GM12878 (cell line): ENCODE measurements around the gene SPATS2L. TPM values are rescaled to one million over a fixed set of nuclear protein-coding genes. Genes with fewer than 3 reads are reported as not detected.

Experiments used
- ATAC-seq: fragments of 200-7000 bp; cut with Tn5 transposase; 3 replicates; pipeline ENCODE4 v1.9.1; 2020; ENCODE audit warnings: mild to moderate bottlenecking, moderate library complexity
- BruUV-seq: library from RNA; stranded (reverse); fragments of 400-500 nt; replicated peaks from 2 replicates; lab custom pipeline; 2021; lab: Mats Ljungman, UMichigan
- CTCF ChIA-PET: fragments of 300-600 bp; sonication (Branson Sonifier 250); formaldehyde crosslinking; extraction: SDS; loops from one replicate; lab custom pipeline; 2021; ENCODE audit warnings: inconsistent platforms; lab: Yijun Ruan, JAX
- POLR2A ChIA-PET: fragments of 350-600 bp; formaldehyde crosslinking; extraction: SDS; loops from one replicate; lab custom pipeline; 2021; ENCODE audit warnings: inconsistent platforms; lab: Charles Lee
- RAD21 ChIA-PET: fragments of 300-600 bp; sonication (Branson Sonifier 250); formaldehyde crosslinking; loops from one replicate; lab custom pipeline; 2023; ENCODE audit warnings: antibody characterized with exemption; ENCODE audit not compliant: unreplicated experiment; lab: Charles Lee
- SMC1A ChIA-PET: fragments of 300-600 bp; sonication (Branson Sonifier 250); formaldehyde crosslinking; loops from one replicate; lab custom pipeline; 2023; ENCODE audit not compliant: unreplicated experiment, uncharacterized antibody; lab: Charles Lee
- DNase-seq: peaks from one replicate; pipeline ENCODE4 v3.0.0-alpha.2; 2011; ENCODE audit warnings: low read depth, low spot score
- FAIRE-seq: peaks from 3 replicates; lab custom pipeline; 2011; peaks lifted over from hg19 to GRCh38; lab: Jason Lieb, UNC
- H2AFZ ChIP-seq: 2 replicates; pipeline ENCODE4 v1.6.0; 2011; ENCODE audit warnings: low read depth, low read length, control low read depth; ENCODE audit not compliant: control insufficient read depth
- H3K27ac ChIP-seq: 2 replicates; pipeline ENCODE4 v1.5.1; 2011; ENCODE audit warnings: control low read depth; ENCODE audit not compliant: control insufficient read depth, insufficient read depth
- H3K27me3 ChIP-seq, 2 experiments: replicated peaks in 1 of 2; 2 replicates each; pipeline versions ENCODE4 v1.6.0 to v1.6.1; 2011; ENCODE audit warnings: low read length in 1 of 2; ENCODE audit not compliant: control insufficient read depth in 2 of 2, insufficient read depth in 2 of 2
- H3K36me3 ChIP-seq, 2 experiments: 2 replicates each; pipeline ENCODE4 v1.5.1; 2011; ENCODE audit warnings: low read length in 1 of 2; ENCODE audit not compliant: control insufficient read depth in 2 of 2, insufficient read depth in 2 of 2
- H3K4me1 ChIP-seq: 2 replicates; pipeline ENCODE4 v1.6.1; 2011; ENCODE audit warnings: mild to moderate bottlenecking, low read length, moderate library complexity, mixed read lengths; ENCODE audit not compliant: control insufficient read depth, insufficient read depth
- H3K4me2 ChIP-seq: 2 replicates; pipeline ENCODE4 v1.6.0; 2011; ENCODE audit warnings: control low read depth; ENCODE audit not compliant: control insufficient read depth, insufficient read depth
- H3K4me3 ChIP-seq: fragments of 200-600 bp; sonication (generic); 2 replicates; pipeline ENCODE4 v1.5.1; 2016
- H3K79me2 ChIP-seq: 2 replicates; pipeline ENCODE4 v1.6.0; 2011; ENCODE audit warnings: low read length; ENCODE audit not compliant: control insufficient read depth, insufficient read depth
- H3K9ac ChIP-seq: 2 replicates; pipeline ENCODE4 v1.8.0; 2011; ENCODE audit warnings: low read length, control low read depth, mixed read lengths; ENCODE audit not compliant: control insufficient read depth, insufficient read depth
- H3K9me3 ChIP-seq: replicated peaks from 3 replicates; pipeline ENCODE4 v1.5.1; 2011; ENCODE audit warnings: mild to moderate bottlenecking, low read length; ENCODE audit not compliant: control insufficient read depth, insufficient read depth
- H4K20me1 ChIP-seq: 2 replicates; pipeline ENCODE4 v1.6.0; 2011; ENCODE audit not compliant: control insufficient read depth, insufficient read depth
- CUX1 ChIP-seq: IDR thresholded peaks from 2 replicates; pipeline ENCODE4 v1.6.1; 2012; ENCODE audit warnings: improper control_type of control experiment, low read depth, low read length; ENCODE audit not compliant: insufficient replicate concordance
- DPF2 ChIP-seq: fragments of 450-650 bp; IDR thresholded peaks from 2 replicates; pipeline ENCODE4 v1.6.1; 2017; ENCODE audit warnings: mild to moderate bottlenecking
- NR2C1 ChIP-seq: fragments of 450-650 bp; IDR thresholded peaks from 2 replicates; pipeline ENCODE4 v1.6.1; 2017; ENCODE audit warnings: antibody characterized with exemption, mild to moderate bottlenecking, moderate library complexity
- NR2F1 ChIP-seq: fragments of 450-650 bp; conservative IDR thresholded peaks from 2 replicates; pipeline ENCODE4 v1.6.1; 2017; ENCODE audit warnings: mild to moderate bottlenecking
- RAD51 ChIP-seq: fragments of 450-650 bp; IDR thresholded peaks from 2 replicates; pipeline ENCODE4 v1.6.1; 2016; ENCODE audit warnings: moderate library complexity, mild to moderate bottlenecking, inconsistent platforms
- RFX5 ChIP-seq: IDR thresholded peaks from 2 replicates; pipeline ENCODE4 v1.6.1; 2011; ENCODE audit warnings: low read depth, low read length, improper control_type of control experiment
- WGBS: methylation state at CpG from one replicate; pipeline ENCODE4 v1.1.6; 2016; ENCODE audit warnings: low lambda C conversion rate; ENCODE audit not compliant: insufficient replicate concordance, insufficient coverage; ENCODE audit errors: missing lambda C conversion rate; 5-methylcytosine and 5-hydroxymethylcytosine counted together
- in situ Hi-C: fragments of 300-500 bp; cut with MboI; formaldehyde crosslinking; loops from 9 replicates; pipeline ENCODE4 v1.14.3; 2018; ENCODE audit warnings: mixed read lengths
- intact Hi-C: fragments of 100-400 bp; cut with micrococcal nuclease; formaldehyde crosslinking; loops from one replicate; pipeline ENCODE4 v1.14.2; 2022; ENCODE audit not compliant: unreplicated experiment
- polyA plus RNA-seq, 11 experiments: library from polyadenylated mRNA; depleted of rRNA in 4 of 11; unstranded in 6 of 11; stranded (reverse) in 5 of 11; fragments of >200 nt; fragmentation: Nextera tagmentation in 4 of 11; fragmentation: Illumina TruSeq in 1 of 11; extraction: Ambion mirVana in 4 of 11; extraction: Trizol in 1 of 11; gene quantifications; 1 replicate in 1 of 11; 2 replicates in 10 of 11; pipeline versions ENCODE4 v1.2.1 to v1.2.3, GENCODE V29; 2011 to 2016; ENCODE audit warnings: inconsistent platforms in 2 of 11, missing spikeins in 2 of 11, low read depth in 1 of 11
- total RNA-seq, 4 experiments: library from RNA; depleted of rRNA in 3 of 4; stranded (reverse); fragments of >200 nt in 3 of 4; fragmentation: Illumina TruSeq in 1 of 4; extraction: Trizol in 1 of 4; gene quantifications; 2 replicates each; pipeline versions ENCODE4 v1.2.1 to v1.2.3, GENCODE V29; 2013 to 2021

The SPATS2L gene
- total and polyA plus RNA-seq, 10 of the 15 experiments (the other 5 are each of a cell fraction or from before 2014, with no cell fraction given) = 5.2 to 30.0 (median 20.1) TPM

- Histone ChIP-seq H3K4me1 (no peaks in the 10 kb centered on the region), H2AFZ (no peak overlapping the region), H4K20me1 (no peaks in the 10 kb centered on the region), H3K79me2 (no peaks in the 10 kb centered on the region), H3K27me3 (no peaks in the 10 kb centered on the region), H3K9me3 (no peaks in the 10 kb centered on the region), H3K4me3 (no peak overlapping the region), H3K27ac (no peak overlapping the region), H3K9ac (no peak overlapping the region), H3K36me3 (no peaks in the 10 kb centered on the region), H3K4me2 (no peak overlapping the region)
- DNase-seq (no peak), ATAC-seq (no peak), FAIRE-seq (no peak)
- ChIA-PET RAD21 (no interaction called here), POLR2A (no interaction called here), CTCF (interaction anchor here (2.3 kb wide), 1 partner anchor 41 kb away, joined by 6 read pairs; no protein-coding TSS in a partner anchor), SMC1A (interaction anchor here (0.9 kb wide), 1 partner anchor 9 kb away, joined by 3 read pairs; no protein-coding TSS in a partner anchor)
- no peak for TF ChIP-seq DPF2
- TF ChIP-seq RAD51 = no peak
- no peak for TF ChIP-seq NR2C1
- TF ChIP-seq CUX1 = no peak
- no peak for TF ChIP-seq NR2F1
- no peak for TF ChIP-seq RFX5
- in situ Hi-C loops (no loop called here), intact Hi-C loops (no loop called here)
- WGBS = 68% methylated on average over 5 of the region's 5 CpGs
- BruUV-seq = no TSS peak
Observed at GRCh38 chr2:200439981-200440380, 133.5 kb downstream of the SPATS2L start.
